Sciatic nerve (tissue), 2 donors: ENCODE results near the gene CX3CL1. TPM values are rescaled to one million over a fixed set of nuclear protein-coding genes. Genes with fewer than 3 reads are reported as not detected.

Experiments
- ATAC-seq: fragments of 200-7000 bp; cut with Tn5 transposase; one replicate; pipeline ENCODE4 v1.9.1; 2020; ENCODE audit warnings: mild to moderate bottlenecking, moderate library complexity
- DNase-seq: peaks from one replicate; pipeline ENCODE4 v3.0.0-alpha.2; 2020; ENCODE audit warnings: low spot score
- intact Hi-C: fragments of 100-400 bp; cut with DNase I; formaldehyde crosslinking; loops from one replicate; pipeline ENCODE4 v1.14.2; 2022
- total RNA-seq: library from RNA; stranded (reverse); fragmentation: NEBNext Ultra II Directional; extraction: Animal tissue kit (Norgen Biotek cat#: 25700); gene quantifications from one replicate; pipeline ENCODE4 v1.2.1, GENCODE V29; 2021
- donor health status: DM: no; HTN: no; CAD: no.
- donor health status: DM: no; HTN: no; CAD: no.

The CX3CL1 gene
- total RNA-seq, 1 donor from 2014 or later, result 21.3 TPM

DNA sequence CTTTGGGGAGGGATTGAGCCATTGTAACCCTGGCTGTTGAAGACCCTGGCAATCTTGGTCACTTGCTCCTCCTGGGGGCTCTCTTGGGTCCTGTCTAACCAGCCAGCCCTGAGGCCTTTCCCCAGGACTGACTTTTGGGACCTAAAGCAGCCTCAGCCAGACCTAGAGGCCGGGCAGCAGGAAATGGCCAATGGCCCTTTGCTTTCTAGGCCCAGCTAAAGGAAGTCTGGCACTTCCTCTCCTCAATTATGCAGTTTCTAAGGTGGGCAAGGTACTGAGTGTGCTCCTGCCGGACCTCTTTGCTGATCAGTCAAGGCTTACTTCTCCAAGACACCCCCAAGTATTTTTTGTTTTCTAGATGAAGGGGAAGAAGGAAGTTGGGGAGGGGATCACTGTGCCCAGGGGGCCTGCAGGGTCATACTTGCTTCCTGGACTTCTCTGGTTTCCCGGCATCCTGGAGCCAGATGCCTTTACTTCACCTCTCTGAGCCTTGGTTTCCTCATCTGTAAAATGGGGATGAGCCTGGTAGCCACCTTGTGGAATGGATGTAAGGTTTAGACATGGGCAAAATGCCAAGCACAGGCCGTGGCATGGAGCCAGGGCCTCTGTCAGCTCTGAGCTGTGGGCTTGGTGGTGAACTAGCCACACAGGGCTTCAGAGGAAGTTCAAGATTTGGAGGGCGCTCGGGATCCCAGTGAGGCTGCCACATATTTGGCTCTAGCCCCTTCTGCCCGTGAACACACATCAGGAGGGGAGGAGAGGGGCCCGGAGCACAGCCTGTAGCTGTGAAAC is 8.6 kb downstream of the CX3CL1 start:
- ATAC-seq (no peak), DNase-seq (no peak)
- intact Hi-C loops, result no loop called here

DNA sequence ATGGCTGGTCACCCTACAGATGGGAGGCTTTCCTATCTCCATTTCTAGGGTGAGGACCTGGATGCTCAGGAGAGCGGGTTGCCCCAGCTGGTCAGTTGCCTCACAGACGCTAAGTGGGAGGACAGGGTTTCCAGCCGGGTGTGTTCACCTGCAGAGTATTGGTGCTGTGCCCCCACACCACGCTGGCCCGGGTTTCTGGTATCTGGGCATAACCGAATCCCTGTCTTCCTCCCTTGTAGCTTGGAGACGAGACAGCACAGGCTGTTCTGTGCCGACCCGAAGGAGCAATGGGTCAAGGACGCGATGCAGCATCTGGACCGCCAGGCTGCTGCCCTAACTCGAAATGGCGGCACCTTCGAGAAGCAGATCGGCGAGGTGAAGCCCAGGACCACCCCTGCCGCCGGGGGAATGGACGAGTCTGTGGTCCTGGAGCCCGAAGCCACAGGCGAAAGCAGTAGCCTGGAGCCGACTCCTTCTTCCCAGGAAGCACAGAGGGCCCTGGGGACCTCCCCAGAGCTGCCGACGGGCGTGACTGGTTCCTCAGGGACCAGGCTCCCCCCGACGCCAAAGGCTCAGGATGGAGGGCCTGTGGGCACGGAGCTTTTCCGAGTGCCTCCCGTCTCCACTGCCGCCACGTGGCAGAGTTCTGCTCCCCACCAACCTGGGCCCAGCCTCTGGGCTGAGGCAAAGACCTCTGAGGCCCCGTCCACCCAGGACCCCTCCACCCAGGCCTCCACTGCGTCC is 9.7 kb downstream of the CX3CL1 start:
- ATAC-seq, result no peak
- intact Hi-C loops, result no loop called here
- DNase-seq, result no peak

GRCh38 chr16:57382535-57383275 is 10.4 kb downstream of the CX3CL1 start:
- ATAC-seq (peak; percentile 9), DNase-seq (no peak)
- intact Hi-C loops, result no loop called here

GRCh38 chr16:57383276-57384247 is 11.3 kb downstream of the CX3CL1 start:
- intact Hi-C loops, result no loop called here
- DNase-seq (no peak), ATAC-seq (peak; percentile 44)

DNA sequence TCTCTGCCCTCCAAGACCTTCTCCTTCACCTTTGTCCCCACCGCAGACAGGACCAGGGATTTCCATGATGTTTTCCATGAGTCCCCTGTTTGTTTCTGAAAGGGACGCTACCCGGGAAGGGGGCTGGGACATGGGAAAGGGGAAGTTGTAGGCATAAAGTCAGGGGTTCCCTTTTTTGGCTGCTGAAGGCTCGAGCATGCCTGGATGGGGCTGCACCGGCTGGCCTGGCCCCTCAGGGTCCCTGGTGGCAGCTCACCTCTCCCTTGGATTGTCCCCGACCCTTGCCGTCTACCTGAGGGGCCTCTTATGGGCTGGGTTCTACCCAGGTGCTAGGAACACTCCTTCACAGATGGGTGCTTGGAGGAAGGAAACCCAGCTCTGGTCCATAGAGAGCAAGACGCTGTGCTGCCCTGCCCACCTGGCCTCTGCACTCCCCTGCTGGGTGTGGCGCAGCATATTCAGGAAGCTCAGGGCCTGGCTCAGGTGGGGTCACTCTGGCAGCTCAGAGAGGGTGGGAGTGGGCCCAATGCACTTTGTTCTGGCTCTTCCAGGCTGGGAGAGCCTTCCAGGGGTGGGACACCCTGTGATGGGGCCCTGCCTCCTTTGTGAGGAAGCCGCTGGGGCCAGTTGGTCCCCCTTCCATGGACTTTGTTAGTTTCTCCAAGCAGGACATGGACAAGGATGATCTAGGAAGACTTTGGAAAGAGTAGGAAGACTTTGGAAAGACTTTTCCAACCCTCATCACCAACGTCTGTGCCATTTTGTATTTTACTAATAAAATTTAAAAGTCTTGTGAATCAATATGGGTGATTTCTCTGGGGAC is 12.2 kb downstream of the CX3CL1 start:
- DNase-seq (no peak), ATAC-seq (peak; percentile 35)
- intact Hi-C loops, result no loop called here

DNA sequence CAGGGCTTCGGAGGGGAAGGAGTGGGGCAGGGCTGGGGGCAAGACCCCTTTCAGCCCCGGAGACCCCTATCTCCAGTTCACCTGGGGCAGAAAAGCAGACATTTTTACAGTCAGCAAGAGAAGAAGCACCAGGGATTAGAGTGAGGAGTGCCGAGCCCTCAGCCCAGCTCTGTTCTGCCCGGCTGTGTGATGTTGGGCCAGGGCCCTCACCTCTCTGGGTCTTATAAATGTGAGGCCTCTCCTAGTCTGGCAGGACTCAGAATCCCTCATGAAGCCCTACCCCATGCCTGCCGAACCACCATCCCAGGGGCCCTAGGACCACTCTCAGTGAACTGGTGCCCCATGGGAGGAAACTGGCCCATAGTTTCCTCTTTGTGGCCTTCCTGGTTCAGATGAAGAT is 12.8 kb downstream of the CX3CL1 start:
- ATAC-seq, result no peak
- intact Hi-C loops, result no loop called here
- DNase-seq, result no peak

GRCh38 chr16:57386381-57386951 is 14.2 kb downstream of the CX3CL1 start:
- ATAC-seq, result no peak
- no peak for DNase-seq
- intact Hi-C loops, result no loop called here

DNA sequence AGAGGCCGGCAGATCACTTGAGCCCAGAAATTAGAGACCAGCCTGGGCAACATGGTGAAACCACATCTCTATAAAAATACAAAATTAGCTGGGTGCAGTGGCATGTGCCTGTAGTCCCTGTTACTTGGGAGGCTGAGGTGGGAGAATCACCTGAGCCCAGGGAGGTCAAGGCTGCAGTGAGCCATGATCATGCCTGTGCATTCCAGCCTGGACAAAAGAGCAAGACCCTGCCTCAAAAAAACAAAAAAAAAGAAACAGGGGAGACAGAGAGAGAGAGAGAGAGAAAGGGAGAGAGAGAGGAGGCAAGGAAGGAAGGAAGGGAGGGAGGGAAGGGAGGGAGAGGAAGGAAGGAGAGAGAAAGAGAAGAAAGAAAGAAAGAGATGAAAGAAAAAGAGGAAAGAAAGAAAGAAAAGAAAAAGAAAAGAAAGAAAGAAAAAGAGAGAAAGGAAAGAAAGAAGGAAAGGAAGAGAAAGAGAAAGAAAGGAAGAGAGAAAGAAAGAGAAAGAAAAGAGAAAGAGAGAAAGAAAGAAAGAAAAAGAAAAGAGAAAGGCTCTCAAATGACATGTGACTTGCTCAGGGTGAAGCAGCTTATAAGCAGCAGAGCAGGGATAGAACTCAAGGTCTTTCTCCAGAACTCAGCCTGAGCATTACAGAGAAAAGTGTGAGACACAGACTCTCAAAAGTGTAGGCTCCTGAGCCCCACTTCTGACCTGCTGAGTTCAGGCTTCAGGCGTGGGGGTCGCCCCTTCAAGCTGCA is 15.5 kb downstream of the CX3CL1 start:
- intact Hi-C loops, result no loop called here
- no peak for ATAC-seq
- DNase-seq, result no peak

DNA sequence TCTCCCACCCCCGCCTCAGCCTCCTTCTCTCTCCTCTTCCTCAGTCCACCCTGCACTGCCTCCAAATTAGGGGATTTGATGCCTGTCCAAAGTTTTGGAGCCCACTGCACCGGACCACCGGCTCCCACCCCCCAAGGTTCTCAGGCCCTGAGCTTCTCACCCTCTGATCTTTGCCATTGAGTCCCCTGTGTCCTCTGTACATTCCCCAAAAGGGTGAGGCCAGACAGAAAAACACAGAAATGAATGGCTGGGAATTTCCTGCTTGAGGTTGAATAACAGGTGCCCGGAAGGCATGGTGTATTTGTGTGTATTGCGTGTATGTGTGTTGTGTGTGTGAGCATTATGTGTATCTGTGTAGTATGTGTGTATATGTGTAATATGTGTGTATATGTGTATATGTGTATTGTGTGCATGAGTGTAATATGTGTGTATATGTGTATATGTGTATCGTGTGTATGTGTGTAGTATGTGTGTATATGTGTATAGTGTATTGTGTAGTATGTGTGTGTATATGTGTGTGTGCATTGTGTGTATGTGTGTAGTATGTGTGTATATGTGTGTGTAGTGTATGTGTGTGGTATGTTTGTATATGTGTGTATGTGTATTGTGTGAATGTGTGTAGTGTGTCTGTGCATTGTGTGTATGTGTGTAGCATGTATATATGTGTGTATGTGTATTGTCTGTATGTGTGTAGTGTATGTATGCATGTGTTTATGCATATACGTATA is 16.2 kb downstream of the CX3CL1 start:
- intact Hi-C loops, result no loop called here

GRCh38 chr16:57389087-57389468 is 16.8 kb downstream of the CX3CL1 start:
- no peak for DNase-seq
- ATAC-seq, result no peak
- intact Hi-C loops, result no loop called here

More for the DNA sequence above, 16.2 kb downstream of the CX3CL1 start:
- DNase-seq, result no peak
- ATAC-seq, result no peak

GRCh38 chr16:57390636-57391295 is 18.5 kb downstream of the CX3CL1 start:
- no peak for DNase-seq
- ATAC-seq, result peak; percentile 68
- intact Hi-C loops, result no loop called here

DNA sequence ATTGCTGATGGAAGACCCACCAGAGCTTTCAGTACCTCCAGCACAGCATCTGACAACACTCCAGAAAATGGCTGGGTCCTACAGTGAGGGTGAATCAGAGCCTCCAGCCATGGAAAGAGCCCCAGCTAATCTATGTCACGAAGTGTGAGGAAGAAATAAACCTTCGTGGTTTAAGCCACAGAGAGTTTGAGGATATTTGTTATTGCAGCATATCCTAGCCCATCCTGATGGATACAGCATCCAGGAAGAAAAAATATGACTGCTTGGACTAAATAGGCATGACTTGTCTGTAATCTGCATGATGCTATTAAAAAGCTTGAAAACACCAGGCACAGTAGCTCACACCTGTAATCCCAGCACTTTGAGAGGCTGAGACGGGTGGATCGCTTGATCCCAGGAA is 19.0 kb downstream of the CX3CL1 start:
- intact Hi-C loops, result no loop called here
- DNase-seq (no peak), ATAC-seq (no peak)

DNA sequence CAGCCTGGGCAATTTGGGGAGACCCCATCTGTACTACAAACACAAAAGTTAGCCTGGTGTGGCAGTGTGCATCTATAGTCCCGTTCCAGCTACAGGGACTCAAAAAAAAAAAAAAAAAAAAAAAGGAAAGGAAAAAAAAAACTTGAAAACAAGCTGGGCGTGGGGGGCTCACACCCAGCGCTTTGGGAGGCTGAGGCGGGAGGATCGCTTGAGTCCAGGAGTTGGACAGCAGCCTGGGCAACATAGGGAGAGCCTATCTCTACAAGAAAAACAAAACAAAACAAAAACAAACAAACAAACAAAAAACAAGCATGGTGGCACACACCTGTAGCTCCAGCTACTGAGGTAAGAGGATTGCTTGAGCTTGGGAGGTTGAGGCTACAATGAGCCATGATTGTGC is 19.4 kb downstream of the CX3CL1 start:
- intact Hi-C loops, result no loop called here
- DNase-seq, result no peak
- ATAC-seq, result no peak

DNA sequence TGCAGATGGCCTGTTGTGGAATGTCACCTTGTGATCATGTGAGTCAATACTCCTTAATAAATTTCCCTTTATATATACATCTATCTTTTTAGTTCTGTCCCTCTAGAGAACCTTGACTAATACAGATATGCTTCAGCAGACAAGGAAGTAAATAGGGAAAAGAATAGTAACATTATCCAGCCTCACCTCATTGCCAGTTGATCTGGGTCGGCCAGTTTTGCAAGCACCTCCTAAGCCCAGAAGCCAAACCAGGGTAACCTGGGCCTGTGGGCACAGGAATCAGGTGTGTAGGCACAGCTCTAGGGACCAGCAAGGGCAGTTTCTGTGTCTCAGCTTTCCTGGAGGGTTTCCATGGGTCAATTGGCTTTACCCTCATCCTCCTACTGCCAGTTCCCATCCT is 20.4 kb downstream of the CX3CL1 start:
- DNase-seq (no peak), ATAC-seq (no peak)
- intact Hi-C loops, result no loop called here

DNA sequence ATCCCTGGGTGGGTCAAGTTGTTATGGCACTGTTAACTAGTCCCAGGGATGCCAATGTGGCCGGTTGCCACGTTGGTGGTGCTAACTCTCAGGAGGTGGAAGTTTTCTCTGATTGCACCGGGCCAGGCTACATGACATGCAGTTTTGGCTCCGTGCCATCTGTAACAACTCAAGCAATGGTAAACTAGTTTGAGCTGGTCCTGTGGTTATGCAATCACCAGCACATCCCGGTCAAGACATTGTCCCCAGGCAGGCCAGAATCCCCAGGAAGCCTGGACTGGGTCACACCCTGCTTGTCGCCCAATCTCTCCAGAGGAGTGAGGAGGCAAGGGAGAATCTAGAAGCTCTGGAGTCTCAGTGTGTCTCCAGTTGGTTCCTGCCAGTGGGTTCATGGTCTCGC is 22.2 kb downstream of the CX3CL1 start:
- DNase-seq (no peak), ATAC-seq (peak; percentile 20)
- intact Hi-C loops, result no loop called here

GRCh38 chr16:57395026-57395425 is 22.7 kb downstream of the CX3CL1 start:
- no peak for ATAC-seq
- intact Hi-C loops, result no loop called here
- no peak for DNase-seq
